Nucleus accumbens (tissue), 56 donors: ENCODE results near the gene MR1.
A peak's percentile ranks its signal among the peaks of the same experiment; 100 is the strongest.

ENCODE experiments used
- DNase-seq, 56 donors: peaks; one replicate each; lab custom pipeline; 2025; lab: John Stamatoyannopoulos, UW

MR1 gene

DNA sequence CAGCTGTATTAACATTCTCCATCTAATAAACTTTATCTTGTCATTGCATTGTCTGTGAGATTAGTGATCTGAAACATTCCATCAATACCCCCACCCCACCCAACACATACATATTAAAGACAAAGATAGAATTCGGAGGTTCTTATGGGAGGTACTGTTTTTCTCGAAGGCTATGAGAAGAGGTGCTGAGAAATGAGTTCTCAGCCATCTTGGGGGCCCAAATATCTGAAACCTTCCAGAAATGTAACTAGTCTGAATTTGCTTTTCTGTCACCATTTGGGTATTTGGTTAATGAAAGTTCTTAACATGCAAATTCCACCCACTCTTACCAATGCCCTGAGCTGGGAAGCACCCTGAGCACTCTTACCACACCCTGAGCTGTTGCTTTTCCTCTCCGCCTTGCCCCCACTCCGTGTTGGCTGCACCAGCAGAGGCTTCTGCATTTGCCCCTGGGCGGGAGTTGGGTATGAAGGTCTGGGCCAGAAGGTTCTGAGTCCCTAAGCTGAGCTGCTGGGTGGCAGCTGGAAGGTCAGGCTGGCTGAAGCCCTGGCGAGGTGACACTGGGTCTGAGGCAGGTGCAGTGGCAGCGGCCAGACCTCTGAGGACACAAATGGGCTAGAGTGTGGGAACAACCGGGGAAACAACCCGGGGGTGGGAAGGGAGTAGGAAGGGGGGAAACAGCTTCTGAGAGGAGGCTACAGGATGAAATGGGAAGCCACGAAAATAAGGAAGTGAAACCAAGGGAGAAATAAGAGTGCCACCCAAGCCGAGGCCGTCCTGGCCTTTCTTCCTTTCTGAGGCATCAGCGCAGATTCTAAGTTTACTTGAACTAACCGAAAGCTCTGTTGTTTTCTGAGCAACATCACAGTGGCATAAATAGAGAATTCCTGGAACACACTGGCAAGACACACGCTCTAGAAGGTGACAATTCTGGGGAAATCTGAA, 28.4 kb downstream of the MR1 start:
- peak in 10 of 56 donors; percentile 3 to 44 (median 17) for DNase-seq

DNA sequence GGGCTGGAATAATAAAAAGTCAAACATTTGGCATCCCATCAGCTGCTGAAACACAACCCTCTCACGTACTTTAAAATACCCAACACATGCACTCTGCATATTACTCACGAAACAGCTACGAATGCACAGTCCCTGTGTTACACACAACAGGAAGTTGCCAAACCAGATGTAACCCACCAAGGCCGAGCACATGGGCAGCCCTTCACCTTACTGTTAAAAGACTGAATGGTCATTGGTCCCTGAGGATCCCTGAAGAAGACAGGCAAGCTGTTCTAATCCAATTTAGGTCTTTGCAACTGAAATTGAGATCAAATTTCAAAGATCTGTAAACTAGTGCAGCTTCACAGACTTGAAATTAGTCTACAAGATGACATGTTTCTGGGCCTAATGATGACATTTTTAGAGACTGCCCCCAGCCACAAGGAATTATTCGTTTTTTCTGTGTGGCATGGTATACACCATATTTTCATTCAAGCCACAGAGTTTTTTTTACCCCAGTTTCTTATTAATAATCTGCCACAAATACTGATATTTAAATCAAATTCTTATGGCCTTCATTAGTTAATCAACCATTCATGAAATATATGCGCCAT, 29.1 kb downstream of the MR1 start:
- peak in 1 of 56 donors; percentile 2 for DNase-seq

DNA sequence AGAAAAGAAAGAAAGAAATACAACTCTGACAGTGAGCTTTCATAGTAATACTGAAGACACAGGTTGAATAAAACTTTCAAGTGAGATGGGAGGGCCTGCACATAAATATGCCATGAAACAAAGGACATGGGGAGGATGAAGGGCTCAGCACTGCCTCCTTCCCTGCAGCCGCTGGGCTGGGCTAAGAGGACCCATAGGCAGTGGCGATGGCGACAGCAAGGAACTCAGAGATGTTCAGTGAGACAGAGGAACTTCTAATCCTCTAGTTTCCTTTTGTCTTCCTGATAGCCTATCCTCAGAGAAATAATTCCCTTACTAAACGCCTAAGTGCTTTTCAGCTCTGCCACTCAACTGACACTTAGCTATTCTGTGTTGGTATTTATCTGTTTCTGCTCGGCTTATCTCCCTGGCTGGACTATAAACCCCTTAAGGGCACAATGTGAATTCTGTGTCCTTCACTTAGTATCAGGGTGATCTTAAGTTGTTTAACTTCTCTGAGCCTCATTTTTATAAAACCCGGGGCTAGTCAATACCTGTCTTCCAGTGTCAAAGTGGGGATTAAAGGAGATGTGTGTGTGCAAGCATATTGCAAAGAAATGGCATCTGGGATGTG, 30.3 kb downstream of the MR1 start:
- no peak for DNase-seq

GRCh38 chr1:181064702-181065101, 30.9 kb downstream of the MR1 start:
- DNase-seq: no peak

- DNase-seq: no peak
Observed at GRCh38 chr1:181073638-181074037, 39.9 kb downstream of the MR1 start.

DNA sequence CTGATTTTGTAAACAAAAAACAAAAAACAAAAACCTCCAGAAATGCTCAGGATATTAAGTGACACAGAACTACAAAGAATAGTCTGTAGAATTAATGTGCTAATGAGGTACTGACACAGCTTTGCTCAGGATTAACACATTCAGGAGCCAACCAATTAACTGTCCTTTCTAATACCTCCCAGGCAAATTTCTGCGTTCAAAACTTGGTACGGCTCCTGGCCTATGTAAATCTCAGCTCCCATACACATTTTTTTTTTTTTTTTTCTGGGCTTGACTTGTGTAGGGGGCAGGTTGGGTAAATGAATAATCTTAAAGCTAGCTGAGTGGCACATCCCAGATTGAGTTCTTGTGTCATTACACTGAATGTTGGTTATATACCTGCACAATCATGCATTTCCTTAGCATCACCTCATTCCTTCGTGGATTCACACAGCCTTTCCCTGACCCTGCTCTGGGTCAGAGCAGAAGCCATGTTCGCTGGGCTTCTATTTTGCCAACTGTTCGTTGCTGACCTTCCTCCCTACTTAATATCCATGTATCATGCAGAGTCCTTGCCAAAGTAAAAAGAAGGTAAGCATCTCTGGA, 42.1 kb downstream of the MR1 start:
- DNase-seq: no peak

DNA sequence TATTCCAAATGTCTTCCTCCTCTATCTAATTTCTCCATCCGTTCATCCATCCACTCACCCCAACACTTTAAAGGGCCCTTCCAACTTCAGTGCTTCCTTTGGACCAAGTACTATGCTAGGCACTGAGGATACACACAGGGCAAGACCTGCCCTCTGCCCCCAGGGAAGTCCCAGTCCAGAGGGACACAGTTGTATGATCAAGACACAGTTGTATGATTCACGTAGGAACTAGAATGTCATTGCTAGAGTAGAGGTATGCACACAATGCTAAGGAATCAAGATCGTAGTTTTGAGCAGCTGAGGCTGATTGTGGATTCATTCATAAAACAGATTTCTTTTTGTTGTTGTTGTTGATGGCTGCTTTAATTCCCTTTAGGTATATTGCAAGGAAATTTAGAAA, 43.1 kb downstream of the MR1 start:
- no peak for DNase-seq

DNA sequence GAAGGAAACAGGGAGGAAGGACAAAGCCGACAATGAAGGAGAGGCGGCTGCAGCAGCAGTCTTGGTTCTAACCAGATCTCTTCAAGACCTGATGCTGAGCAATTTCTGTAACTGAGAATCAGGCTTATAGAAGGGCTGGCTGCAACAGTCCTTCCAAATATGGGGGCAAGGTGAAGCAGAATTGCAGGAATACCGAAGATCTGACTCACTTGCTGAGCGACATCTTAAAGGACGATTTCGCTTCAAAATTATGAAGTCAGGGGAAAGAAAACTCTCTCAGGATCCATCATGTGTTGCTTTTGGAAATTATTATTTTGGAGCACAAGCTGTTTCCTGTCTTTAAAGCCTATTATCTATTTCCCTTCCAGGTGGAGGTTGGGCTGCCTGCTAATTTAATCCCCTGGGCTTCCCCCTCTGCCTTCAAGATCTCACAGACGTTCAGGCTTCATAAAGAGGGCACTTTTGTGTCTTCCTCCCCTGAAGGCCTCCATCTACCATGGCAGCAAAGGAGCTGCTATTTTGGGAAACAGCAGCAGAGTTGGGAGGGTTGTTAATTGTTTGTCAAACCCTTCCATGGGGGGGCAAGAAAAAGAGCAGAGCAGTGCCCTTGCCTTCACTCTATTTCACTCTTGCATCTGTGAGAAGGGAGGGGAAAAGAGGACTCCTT, 43.9 kb downstream of the MR1 start:
- DNase-seq: no peak

- DNase-seq: no peak
Observed at GRCh38 chr1:181079382-181079781, 45.6 kb downstream of the MR1 start.

DNA sequence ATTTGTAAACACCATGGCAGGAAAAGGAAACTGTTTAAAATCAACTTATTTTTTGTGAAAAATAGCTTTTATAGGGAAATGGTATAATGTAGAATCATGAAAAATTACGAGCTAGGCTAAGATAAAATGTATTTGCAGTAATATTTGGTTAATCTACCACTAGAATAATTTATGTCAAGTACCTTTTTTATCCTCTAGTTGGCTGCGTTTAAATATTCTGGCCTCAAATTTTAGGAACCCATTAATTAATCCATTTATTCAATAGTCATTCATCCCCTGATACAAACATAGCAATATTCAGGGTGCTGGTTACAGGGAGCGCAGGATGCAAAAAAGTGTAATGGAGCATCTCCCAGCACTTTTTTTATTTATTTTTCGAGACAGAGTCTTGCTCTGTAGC, 46.1 kb downstream of the MR1 start:
- DNase-seq: no peak

GRCh38 chr1:181080556-181080955, 46.8 kb downstream of the MR1 start:
- no peak for DNase-seq

GRCh38 chr1:181081395-181081794, 47.6 kb downstream of the MR1 start:
- no peak for DNase-seq

- DNase-seq: peak in 3 of 56 donors; percentile 11 to 30 (median 21)
Observed at GRCh38 chr1:181083842-181084605, 50.2 kb downstream of the MR1 start.

GRCh38 chr1:181084606-181084969, 50.8 kb downstream of the MR1 start:
- no peak for DNase-seq

DNA sequence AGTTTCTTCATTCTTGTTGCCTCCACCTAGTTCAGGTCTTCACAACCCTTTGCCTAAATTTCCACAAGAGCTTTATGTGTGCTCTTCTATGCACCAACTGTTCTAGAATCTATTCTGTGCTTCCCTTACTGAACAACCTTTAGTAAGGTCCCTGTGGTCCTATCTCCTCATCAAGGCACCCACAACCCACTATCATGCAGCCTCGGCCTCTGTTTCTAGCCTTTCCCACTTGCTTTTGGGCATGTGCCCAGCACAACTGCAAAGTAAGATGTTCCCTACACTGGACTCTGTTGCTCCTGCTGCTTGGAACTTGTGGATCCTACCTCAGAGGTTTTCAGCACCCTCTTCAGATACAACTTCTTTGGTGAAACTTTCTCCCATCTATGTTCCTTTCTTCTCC, 52.3 kb downstream of the MR1 start:
- DNase-seq: no peak

GRCh38 chr1:181086926-181087325, 53.1 kb downstream of the MR1 start:
- DNase-seq: no peak

GRCh38 chr1:181087400-181087901, 53.7 kb downstream of the MR1 start:
- DNase-seq: no peak

GRCh38 chr1:181088079-181089016, 54.6 kb downstream of the MR1 start, which contains the start of gene IER5:
TSS of gene IER5 (plus strand) at chr1:181088700. CDS start at chr1:181088903, 203 bp downstream.
- DNase-seq: peak in 55 of 56 donors; percentile 60 to 97 (median 91)
